ENCODE measurements around the gene DNAH3. TPM values are rescaled to one million over a fixed set of nuclear protein-coding genes. Genes with fewer than 3 reads are reported as not detected.

Gene DNAH3
- total RNA-seq, 1 experiment from 2014 or later: not detected

DNA sequence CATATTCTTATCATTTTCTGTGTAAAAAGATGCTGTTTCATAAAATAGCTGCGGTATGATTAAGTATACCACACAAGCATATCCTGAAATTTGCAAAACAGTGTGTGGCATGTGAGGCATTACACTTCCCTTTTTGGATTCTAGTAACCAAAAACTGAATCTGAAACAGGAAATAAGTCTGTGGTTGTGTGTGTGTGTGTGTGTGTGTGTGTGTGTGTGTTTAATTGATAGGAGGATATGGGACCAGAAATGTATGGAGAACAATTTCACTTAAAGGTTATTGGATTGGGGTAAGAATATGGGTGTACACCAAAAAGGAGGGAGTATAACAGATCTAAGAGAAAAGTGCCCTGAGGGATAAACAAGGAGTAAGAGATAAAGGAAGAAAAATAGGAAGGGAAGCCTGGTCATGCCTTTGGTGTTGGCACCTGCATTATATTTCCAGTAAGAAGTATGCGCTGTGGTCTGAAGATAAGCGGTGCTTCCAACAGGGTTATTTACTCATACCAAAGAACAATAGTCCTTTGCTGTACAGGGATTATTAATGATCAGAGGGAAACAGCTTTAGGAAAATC, 246.1 kb downstream of the DNAH3 start:
- DNase-seq (ENCODE audit: low spot score): peak; percentile 95

DNA sequence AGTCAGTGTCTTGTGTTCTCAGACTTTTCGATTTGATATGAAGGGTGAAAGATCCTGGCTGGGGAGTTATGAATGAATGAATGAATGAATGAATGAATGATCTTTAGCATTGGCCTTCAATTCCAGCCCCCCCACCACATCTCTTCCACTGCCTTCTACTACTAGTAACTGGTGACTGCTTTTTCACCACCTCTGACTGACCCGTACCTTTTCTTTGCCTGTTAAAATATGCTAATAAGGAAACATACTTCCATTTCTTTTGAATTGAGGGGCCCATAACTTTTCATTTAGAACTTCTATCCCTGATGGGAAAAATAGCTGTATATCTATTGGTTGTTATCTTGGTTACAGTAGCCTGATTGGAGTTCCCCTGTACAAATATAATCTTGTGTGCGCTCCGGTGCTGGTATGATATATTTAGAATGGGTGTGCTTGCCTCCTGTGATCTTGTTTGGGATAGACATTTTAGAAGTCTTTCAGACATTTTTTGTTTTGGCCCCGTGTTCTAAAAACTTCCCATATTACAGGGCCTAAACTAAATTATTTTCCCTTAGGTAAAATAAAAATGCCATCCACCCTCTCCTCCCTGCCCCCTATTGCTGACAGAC, 246.6 kb downstream of the DNAH3 start:
- no peak for DNase-seq (ENCODE audit: low spot score)

DNA sequence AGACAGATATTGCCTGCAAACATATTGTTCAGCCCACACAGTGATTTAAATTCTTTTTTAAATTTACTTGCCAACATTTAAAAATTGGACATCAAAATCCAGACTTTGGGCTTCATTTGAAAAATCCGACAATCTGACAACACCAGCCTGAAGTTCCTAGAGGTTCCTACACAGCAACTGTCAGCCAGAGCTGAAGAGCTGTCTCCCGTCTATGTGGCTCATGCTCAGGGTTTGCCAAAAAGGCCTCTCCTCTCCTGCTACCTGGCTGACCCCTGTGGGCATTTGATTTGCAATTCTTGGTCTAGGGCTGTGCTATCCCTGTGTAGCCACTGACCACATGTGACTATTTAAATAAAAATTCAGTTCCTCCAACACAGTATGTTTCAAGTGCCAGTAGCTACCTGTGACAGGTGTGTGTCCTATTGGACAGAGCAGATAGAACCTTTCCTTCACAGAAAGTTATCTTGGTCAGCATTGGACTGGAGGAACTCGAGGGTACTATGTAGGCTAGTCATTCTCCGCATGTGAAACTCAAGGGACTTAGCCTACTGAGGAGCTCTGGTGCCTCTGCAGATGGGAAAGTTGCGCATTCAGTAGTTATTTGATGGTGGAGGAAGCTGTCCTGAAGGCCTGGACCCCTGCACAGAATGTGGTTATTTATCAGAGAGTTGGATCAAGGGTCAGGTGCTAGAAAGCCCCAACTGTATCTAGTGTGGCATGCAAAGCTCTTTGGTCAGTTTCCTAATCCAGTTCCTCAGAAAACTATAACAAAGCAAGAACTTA, 247.3 kb downstream of the DNAH3 start:
- peak; percentile 33 for DNase-seq (ENCODE audit: low spot score)

DNA sequence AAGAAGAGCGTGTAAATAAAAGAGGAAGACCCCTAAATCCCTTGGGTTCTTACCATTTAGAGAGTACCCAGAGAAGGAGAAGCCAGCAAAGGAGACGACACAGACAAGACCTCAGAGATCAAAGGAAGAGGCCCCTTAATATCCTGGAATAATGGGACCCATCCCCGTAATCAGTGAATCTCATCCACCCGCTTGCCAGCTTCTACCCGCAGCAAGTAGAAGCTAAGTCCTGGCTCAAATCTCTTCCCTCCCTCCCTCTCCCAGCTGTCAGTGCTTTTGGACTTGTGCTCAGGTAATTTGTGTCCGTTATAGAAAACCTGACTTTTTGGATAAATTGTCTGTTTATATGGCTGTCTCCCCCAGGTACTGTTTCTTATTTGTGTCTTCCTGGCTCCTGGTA, 248.2 kb downstream of the DNAH3 start:
- DNase-seq (ENCODE audit: low spot score): no peak

DNA sequence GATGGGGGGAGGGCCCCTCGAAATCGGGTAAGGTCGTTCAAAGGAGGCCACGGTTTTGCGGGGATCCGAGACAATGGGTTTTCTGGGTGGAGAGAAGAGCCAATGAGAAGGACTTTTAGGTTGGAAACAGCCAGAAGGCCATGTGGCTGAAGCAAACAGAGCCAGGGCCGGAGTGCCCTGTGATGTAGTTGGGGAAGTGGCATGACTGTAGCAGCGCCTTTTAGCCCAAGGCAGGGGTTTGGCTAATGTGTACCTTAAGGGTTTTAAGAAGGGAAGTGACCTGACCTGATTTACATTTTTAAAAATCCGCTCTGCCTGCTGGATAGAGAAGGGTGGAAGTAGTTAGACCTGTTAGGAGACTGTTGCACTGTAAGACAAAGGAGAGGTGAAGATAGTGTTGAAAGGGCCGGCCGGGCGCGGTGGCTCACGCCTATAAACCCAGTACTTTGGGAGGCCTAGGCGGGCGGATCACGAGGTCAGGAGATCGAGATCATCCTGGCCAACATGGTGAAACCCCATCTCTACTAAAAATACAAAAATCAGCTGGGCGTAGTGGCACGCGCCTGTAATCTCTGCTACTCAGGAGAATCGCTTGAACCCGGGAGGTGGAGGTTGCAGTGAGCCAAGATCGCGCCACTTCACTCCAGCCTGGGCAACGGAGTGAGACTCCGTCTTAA, 249.1 kb downstream of the DNAH3 start:
- peak; percentile 35 for DNase-seq (ENCODE audit: low spot score)

DNA sequence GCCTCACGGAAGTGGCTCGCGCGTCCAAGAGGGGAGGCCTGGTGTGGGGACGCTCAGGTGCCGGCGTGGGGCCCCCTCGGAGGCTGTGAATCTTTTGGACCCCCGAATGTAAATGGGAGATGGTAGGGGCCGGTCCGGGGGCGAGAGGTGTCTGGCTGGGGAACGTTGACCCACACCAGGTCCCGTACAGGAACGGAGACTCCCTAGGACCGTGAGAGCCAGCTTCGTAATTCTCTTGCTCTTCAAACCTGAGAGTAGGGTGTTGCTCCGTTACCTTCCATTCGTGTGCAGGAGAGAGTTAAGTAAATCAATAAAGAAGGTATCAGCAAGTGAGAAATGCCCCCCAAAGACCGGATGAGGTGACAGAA, 249.6 kb downstream of the DNAH3 start:
- DNase-seq (ENCODE audit: low spot score): no peak

DNA sequence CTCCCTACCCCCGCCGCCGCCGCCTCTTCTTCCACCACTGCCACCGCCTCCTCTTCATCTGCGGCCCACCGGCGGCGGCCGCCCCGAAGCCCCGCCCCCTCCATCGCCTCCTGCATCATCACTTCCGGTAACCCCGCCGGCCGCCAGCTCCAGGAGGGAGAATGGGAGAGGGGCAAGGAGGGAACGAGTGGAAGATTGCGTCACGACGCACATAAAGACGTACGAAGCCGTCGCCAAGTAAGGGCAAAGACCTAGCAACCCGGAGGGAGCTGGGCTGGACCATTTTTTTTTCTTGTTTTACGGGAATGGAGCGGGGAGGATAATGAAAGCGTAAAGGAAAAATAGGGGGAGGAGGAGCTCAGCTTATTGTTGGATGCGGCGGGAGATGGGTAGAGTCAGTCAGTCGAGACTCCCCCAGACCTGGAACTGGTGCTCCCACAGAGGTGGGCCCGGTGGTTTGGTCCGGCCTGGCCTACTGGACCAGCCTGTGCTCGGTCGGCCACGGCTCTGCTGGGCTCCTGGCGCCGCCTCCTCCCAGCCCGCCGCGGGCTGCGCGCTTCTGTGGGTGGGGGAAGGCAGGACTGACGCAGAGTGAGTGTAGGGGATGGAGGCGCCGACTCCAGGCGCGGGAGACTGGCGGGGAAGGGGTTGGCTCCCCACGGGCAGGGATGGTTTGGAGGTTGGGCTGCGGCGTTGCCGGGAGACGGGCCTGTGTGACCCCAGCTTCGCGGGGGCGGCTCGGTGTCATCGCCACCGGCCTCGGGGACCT, 250.2 kb downstream of the DNAH3 start, which contains the start of the genes DCUN1D3 and LYRM1:
Gene DCUN1D3 (minus strand): TSS at position 60 of the 769 bp plus-strand sequence. CDS start 37,820 bp downstream, outside the sequence.
Gene LYRM1 (plus strand): TSS at position 473 of the 769 bp plus-strand sequence. CDS start 14,785 bp downstream, outside the sequence.
- DNase-seq (ENCODE audit: low spot score): peak; percentile 98

DNA sequence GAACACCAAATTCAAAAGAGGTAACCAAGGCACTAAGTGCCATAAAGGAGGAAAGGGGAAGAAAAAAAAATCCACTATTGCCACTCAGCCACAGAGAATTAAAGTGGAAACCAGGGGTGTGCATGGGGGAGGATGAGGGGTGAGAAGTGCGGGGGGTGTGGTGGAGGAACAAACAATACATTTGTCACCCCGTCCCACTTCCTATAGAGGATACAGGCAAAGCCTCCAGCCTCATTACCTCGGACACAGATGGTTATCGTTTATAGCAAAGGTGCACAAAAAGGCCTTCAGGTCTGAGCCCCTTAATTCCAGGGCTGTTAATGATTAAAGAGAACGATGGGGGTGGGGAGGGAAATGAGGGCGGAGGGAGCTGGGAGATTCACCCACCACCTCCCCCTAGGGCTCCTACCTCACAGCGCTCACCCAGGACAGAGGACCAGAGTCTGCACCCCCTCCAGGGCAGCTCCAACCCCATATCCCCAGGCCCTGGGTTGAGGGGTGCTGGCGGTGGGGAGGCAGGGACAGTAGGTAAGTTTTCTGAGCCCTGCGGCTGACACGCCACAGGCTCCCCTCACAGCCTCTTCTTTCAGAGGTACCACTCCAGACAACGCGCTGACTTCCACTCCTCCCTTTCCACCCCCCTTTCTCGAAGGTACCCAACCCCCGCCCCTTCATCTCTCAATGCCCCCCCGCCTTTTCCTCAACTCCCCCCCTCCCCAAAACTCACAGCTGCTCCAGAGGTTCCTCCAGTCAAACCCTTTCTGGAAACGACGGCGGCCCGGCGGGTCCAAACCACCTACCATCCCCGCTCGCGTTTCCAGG, 251.0 kb downstream of the DNAH3 start:
- no peak for DNase-seq (ENCODE audit: low spot score)

DNA sequence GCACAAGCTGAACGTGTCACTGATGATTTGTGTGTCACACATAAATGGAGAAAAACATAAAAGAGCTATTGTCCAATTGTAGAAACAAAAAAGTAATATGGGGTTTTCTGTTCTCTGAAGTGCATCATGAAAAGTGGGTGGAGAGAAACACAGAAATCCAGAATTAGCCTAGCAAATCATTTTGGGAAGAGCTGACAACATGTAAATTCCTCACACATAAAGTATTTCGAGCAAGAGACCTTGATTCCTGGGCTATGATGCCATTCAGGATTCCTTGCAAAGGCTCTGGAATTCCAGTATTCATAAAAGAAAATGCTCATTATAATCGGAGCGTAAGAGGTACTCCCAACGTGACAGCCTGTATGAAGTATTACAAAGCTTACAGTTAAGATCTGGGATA, 251.6 kb downstream of the DNAH3 start:
- peak; percentile 42 for DNase-seq (ENCODE audit: low spot score)

DNA sequence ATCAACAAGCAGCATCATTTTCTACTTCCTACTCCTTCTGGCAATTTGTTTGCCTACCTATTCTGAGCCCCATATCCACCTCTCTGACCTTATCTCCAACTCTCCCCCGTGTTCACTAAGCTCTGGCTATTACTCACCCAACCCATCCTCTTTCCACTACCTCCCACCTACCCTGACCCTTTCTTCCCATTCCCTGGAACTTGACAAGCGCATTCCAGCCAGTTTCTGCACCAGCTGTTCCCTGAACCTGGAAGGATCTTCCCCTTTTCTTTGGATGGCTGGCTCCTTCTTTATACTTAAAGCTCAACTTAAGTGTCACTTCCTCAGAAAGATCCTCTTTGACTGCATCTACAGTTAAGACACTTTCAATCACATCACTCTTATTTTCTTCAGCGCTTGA, 252.7 kb downstream of the DNAH3 start:
- DNase-seq (ENCODE audit: low spot score): no peak

DNA sequence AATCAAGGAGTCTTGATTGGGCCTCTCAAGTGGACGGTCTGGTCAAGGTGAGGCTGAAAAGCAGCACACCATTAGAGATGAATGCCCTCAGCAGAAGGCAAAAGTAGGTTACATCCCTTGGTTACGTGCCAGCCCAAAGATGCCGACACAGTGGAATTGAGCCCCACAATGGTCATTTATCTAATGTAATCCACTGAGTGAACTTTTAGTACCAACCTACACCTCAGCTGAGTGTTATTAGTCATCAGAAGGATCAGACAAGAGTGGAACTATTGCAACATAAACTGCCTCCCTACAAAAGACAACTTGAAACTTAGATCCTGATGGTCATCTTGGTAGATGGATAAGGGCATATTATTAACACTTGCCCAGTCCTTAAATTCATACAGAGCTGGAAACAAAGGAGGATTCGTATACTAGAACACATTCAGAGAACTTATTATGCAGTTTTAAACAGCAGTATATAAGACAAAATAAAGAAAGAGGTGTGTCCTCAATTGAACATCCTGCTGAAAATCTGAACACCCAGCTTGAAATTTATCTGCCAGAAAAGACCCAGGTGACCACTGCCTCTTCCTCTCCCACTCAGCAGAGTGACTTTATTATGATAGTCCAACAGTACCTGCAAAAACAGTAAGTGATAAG, 253.3 kb downstream of the DNAH3 start:
- peak; percentile 68 for DNase-seq (ENCODE audit: low spot score)

DNA sequence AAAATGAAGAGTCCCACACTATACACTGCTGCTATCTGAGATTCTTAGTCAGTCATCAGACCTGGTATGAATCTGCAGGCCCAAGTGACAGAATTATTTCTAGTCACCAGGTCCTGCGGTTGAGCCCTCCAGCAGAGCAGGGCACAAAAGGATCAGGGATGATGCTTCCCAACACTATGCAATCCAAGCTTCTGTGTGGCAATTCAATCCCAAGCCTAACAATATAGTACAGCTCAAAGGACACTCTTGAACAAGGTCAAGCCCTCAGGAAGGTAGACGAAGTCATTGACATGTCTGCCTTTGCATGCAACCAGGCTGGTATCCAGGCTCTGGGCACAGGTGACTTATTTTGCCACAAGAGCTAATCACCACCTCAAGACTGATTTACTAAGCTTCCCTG, 256.3 kb downstream of the DNAH3 start:
- no peak for DNase-seq (ENCODE audit: low spot score)

DNA sequence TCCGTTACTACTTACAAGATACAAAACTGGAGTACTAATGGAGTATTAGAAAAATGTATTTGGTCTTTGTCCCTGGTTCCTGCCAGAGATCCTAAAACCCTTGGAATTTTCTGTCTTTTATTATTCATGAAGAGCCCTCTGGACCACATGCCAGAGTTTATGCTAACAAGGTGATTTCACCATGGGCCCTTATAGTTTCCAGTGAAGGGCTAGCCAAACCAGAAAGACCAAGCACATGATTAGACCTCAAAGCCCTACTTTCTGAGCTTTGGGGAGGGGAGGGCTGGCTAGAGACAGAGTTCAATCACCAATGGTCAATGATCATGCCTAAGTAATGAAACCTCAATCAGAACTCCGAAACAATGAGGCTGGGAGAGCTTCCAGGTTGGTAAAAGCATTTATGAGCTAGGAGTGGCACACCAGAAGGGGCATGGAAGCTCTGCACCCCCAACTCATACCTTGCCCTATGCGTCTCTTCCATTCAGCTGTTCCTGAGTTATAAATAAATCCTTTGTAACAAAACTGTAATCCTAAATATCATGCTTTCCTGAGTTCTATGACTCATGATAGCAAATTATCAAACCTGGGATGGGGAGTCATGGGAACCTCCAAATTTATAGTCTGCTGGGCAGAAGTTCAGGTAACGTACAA, 260.9 kb downstream of the DNAH3 start:
- DNase-seq (ENCODE audit: low spot score): no peak

DNA sequence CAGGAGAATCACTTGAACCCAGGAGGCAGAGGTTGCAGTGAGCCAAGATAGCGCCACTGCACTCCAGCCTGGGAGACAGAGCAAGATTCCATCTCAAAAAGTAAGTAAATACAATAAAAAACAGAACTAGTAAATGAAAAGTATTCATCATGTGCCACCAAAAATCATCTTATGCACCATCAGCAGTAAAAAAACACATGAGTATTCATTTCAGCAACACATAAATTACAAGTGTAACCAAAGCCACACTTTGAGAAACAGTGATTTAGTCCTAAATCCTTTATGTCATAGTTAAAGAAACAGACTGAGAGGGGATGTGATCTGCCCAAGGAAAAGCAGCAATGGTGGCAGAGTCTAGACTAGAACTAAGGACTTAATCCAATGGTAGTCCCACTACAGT, 263.4 kb downstream of the DNAH3 start:
- no peak for DNase-seq (ENCODE audit: low spot score)

DNA sequence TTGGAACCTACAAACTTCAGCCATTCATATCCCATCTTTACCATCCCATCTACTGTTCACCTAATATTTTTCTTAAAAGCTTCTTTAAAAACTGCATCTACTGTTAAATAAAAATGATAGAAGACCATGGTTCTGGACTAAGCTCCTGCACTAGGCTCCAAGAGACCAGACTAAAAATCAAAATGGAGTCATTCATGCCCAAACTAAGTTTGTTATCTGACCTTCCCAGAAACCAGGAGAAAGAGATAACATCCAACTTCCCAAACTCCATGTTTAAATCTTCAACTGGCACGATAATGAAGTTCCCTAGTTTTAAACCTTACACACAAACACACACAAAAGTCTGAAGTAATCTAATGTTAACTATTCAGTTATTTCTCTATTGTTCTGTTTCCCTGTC, 264.3 kb downstream of the DNAH3 start:
- no peak for DNase-seq (ENCODE audit: low spot score)

DNA sequence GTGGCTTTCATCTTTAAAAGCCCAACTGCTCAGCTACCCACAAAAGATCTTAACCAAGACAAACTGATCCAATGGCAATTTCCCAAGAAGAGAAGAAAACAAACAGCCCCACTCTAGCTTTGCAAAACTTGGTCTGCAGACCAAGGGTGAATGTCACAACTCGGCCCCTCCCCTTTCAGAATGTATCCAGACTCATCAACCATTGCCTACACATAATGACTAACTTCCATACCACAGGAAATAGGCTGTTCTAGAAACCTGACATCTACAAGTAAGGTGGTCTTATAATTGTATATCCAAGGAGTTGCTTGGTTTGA, 266.4 kb downstream of the DNAH3 start:
- DNase-seq (ENCODE audit: low spot score): no peak

DNA sequence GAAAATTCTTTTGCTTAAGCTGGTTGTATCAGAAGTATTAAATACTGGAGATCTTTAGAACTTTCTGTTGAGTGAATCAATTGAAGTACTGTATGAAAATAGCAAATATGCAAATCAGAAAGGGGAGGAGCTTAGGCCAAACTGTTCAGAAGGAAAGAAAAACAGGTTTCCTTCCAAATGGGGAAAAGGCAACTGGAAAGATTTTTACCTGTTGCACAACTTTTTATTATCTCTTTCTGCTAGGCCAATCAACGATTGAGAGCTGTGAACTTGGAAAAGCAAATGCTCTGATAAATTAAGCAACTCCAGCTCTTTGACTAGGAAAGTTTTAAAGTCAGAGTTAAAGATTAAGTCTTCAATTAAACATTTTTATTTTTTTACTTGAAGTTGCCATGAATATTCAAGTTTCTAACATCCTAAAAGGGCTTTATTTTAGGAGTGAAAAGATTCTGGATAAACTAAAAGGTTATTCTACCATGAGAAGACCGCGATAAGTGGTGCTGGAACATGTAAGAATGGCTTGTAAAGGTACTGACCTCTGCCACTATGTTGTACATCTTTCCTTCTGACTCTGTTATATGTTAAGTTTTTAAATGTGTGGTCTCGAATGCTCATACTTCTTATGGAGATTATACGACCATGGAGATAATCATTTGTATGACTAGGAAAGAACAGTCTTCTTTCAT, 266.9 kb downstream of the DNAH3 start:
- no peak for DNase-seq (ENCODE audit: low spot score)

All from A172 (cell line).